ENCODE data around the gene EYS.

DNA sequence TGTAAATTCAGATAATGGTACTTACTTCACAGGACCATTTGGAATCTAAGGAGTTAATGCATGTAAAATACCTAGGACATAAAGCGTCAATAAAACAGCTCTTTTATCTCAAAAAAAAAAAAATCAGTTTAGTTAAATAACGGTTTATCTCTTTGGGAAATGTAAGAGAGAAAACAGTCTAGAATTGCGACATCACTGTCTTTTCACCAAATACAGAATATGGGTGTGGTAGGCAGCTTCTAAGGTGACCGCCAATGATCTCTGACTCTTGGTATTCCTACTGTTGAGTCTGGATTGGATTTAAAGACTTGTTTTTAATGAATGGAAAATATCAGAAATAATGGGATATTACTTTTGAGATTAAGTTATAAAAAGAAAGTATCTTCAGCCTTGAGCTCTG is 111.5 kb downstream of the EYS start:
- TF ChIP-seq GATA3 (IDR thresholded peaks at IDR 0.05; ENCODE audit: low read depth, low read length) (no peak), GATA2 (IDR thresholded peaks at IDR 0.05; ENCODE audit: low read depth, low read length) (no peak)

Measured in SH-SY5Y (cell line).